ENCODE data around the gene ADM2.

ADM2 gene

GRCh38 chr22:50459496-50460140 lies 21.7 kb upstream of the ADM2 start:
- no peak for TF ChIP-seq LEF1 (IDR thresholded peaks at IDR 0.05; ENCODE audit: borderline replicate concordance)
- TF ChIP-seq ELF4 (IDR thresholded peaks at IDR 0.05) = no peak
- TF ChIP-seq L3MBTL2 (conservative IDR thresholded peaks at IDR 0.05) = no peak
- TF ChIP-seq ZNF384 (IDR thresholded peaks at IDR 0.05) = no peak
- no peak for TF ChIP-seq CTBP1 (IDR thresholded peaks at IDR 0.05; ENCODE audit: borderline replicate concordance)
- TF ChIP-seq BHLHE40 (IDR thresholded peaks at IDR 0.05; ENCODE audit: borderline replicate concordance) = no peak
- TF ChIP-seq SUZ12 (IDR thresholded peaks at IDR 0.05) = no peak
- TF ChIP-seq HDGF (IDR thresholded peaks at IDR 0.05; ENCODE audit: borderline replicate concordance) = no peak
- TF ChIP-seq FOXM1 (IDR thresholded peaks at IDR 0.05; ENCODE audit: borderline replicate concordance) = no peak
- no peak for TF ChIP-seq NFRKB (IDR thresholded peaks at IDR 0.05)
- no peak for TF ChIP-seq ARNT (IDR thresholded peaks at IDR 0.05)
- no peak for TF ChIP-seq FOXA1 (IDR thresholded peaks at IDR 0.05)
- no peak for DNase-seq (ENCODE audit: extremely low spot score)
- POLR2A ChIA-PET = no interaction called here
- CTCF ChIA-PET = no interaction called here

GRCh38 chr22:50460938-50461337 lies 20.4 kb upstream of the ADM2 start:
- no peak for TF ChIP-seq NFRKB (IDR thresholded peaks at IDR 0.05)
- no peak for TF ChIP-seq CTBP1 (IDR thresholded peaks at IDR 0.05; ENCODE audit: borderline replicate concordance)
- no peak for TF ChIP-seq FOXA1 (IDR thresholded peaks at IDR 0.05)
- TF ChIP-seq PKNOX1 (IDR thresholded peaks at IDR 0.05) = no peak
- TF ChIP-seq TARDBP (IDR thresholded peaks at IDR 0.05) = no peak
- TF ChIP-seq ZNF384 (IDR thresholded peaks at IDR 0.05) = no peak
- TF ChIP-seq ELF4 (IDR thresholded peaks at IDR 0.05) = no peak
- no peak for TF ChIP-seq ARNT (IDR thresholded peaks at IDR 0.05)
- no peak for TF ChIP-seq L3MBTL2 (conservative IDR thresholded peaks at IDR 0.05)
- no peak for TF ChIP-seq SP1 (IDR thresholded peaks at IDR 0.05)
- no peak for TF ChIP-seq BHLHE40 (IDR thresholded peaks at IDR 0.05; ENCODE audit: borderline replicate concordance)
- no peak for TF ChIP-seq HDGF (IDR thresholded peaks at IDR 0.05; ENCODE audit: borderline replicate concordance)
- TF ChIP-seq FOXM1 (IDR thresholded peaks at IDR 0.05; ENCODE audit: borderline replicate concordance) = no peak
- TF ChIP-seq SUZ12 (IDR thresholded peaks at IDR 0.05) = no peak
- no peak for TF ChIP-seq FOXK2 (IDR thresholded peaks at IDR 0.05)
- TF ChIP-seq LEF1 (IDR thresholded peaks at IDR 0.05; ENCODE audit: borderline replicate concordance) = no peak
- no peak for DNase-seq (ENCODE audit: extremely low spot score)
- ChIA-PET POLR2A (interaction anchor here (1.4 kb wide), 1 partner anchor 13 kb away, joined by 4 read pairs; no protein-coding TSS in a partner anchor), CTCF (no interaction called here)

GRCh38 chr22:50461536-50461935 lies 19.8 kb upstream of the ADM2 start:
- DNase-seq (ENCODE audit: extremely low spot score) = no peak
- no peak for TF ChIP-seq SUZ12 (IDR thresholded peaks at IDR 0.05)
- TF ChIP-seq CTBP1 (IDR thresholded peaks at IDR 0.05; ENCODE audit: borderline replicate concordance) = no peak
- TF ChIP-seq NFRKB (IDR thresholded peaks at IDR 0.05) = no peak
- TF ChIP-seq BHLHE40 (IDR thresholded peaks at IDR 0.05; ENCODE audit: borderline replicate concordance) = no peak
- no peak for TF ChIP-seq TARDBP (IDR thresholded peaks at IDR 0.05)
- CTCF ChIA-PET = no interaction called here
- POLR2A ChIA-PET = interaction anchor here (1.4 kb wide), 1 partner anchor 12 kb away, joined by 4 read pairs; no protein-coding TSS in a partner anchor

- POLR2A ChIA-PET = no interaction called here
- no peak for DNase-seq (ENCODE audit: extremely low spot score)
- CTCF ChIA-PET = no interaction called here
These were observed 19.3 kb upstream of the ADM2 start for GRCh38 chr22:50461979-50462540.

GRCh38 chr22:50463188-50463900 lies 18.0 kb upstream of the ADM2 start:
- POLR2A ChIA-PET = no interaction called here
- CTCF ChIA-PET = no interaction called here
- DNase-seq (ENCODE audit: extremely low spot score) = no peak
- no peak for TF ChIP-seq ZNF384 (IDR thresholded peaks at IDR 0.05)

More at GRCh38 chr22:50461979-50462540, 19.3 kb upstream of the ADM2 start:
- TF ChIP-seq ELF4 (IDR thresholded peaks at IDR 0.05) = no peak
- TF ChIP-seq FOXA1 (IDR thresholded peaks at IDR 0.05) = no peak
- no peak for TF ChIP-seq L3MBTL2 (conservative IDR thresholded peaks at IDR 0.05)
- no peak for TF ChIP-seq SUZ12 (IDR thresholded peaks at IDR 0.05)
- no peak for TF ChIP-seq PKNOX1 (IDR thresholded peaks at IDR 0.05)
- TF ChIP-seq LEF1 (IDR thresholded peaks at IDR 0.05; ENCODE audit: borderline replicate concordance) = no peak
- TF ChIP-seq ARNT (IDR thresholded peaks at IDR 0.05) = no peak
- TF ChIP-seq CTBP1 (IDR thresholded peaks at IDR 0.05; ENCODE audit: borderline replicate concordance) = no peak
- TF ChIP-seq FOXK2 (IDR thresholded peaks at IDR 0.05) = no peak
- TF ChIP-seq BHLHE40 (IDR thresholded peaks at IDR 0.05; ENCODE audit: borderline replicate concordance) = no peak
- no peak for TF ChIP-seq TARDBP (IDR thresholded peaks at IDR 0.05)
- no peak for TF ChIP-seq HDGF (IDR thresholded peaks at IDR 0.05; ENCODE audit: borderline replicate concordance)

GRCh38 chr22:50464451-50464850 lies 16.9 kb upstream of the ADM2 start:
- no peak for DNase-seq (ENCODE audit: extremely low spot score)
- TF ChIP-seq CTBP1 (IDR thresholded peaks at IDR 0.05; ENCODE audit: borderline replicate concordance) = no peak
- no peak for TF ChIP-seq NFRKB (IDR thresholded peaks at IDR 0.05)
- TF ChIP-seq ARNT (IDR thresholded peaks at IDR 0.05) = no peak
- TF ChIP-seq ELF4 (IDR thresholded peaks at IDR 0.05) = no peak
- no peak for TF ChIP-seq FOXA1 (IDR thresholded peaks at IDR 0.05)
- TF ChIP-seq PKNOX1 (IDR thresholded peaks at IDR 0.05) = no peak
- TF ChIP-seq TARDBP (IDR thresholded peaks at IDR 0.05) = no peak
- no peak for TF ChIP-seq BHLHE40 (IDR thresholded peaks at IDR 0.05; ENCODE audit: borderline replicate concordance)
- no peak for TF ChIP-seq SUZ12 (IDR thresholded peaks at IDR 0.05)
- no peak for TF ChIP-seq L3MBTL2 (conservative IDR thresholded peaks at IDR 0.05)
- TF ChIP-seq FOXM1 (IDR thresholded peaks at IDR 0.05; ENCODE audit: borderline replicate concordance) = no peak
- no peak for TF ChIP-seq FOXK2 (IDR thresholded peaks at IDR 0.05)
- no peak for TF ChIP-seq HDGF (IDR thresholded peaks at IDR 0.05; ENCODE audit: borderline replicate concordance)
- TF ChIP-seq LEF1 (IDR thresholded peaks at IDR 0.05; ENCODE audit: borderline replicate concordance) = no peak
- no peak for TF ChIP-seq ZNF384 (IDR thresholded peaks at IDR 0.05)
- TF ChIP-seq SP1 (IDR thresholded peaks at IDR 0.05) = no peak
- CTCF ChIA-PET = no interaction called here

More at GRCh38 chr22:50464451-50464850, 16.9 kb upstream of the ADM2 start:
- POLR2A ChIA-PET = no interaction called here

Data from HEK293T (cell line).